Ramos (cell line): Measurements from ENCODE around the gene RTP5.
"Not testable (repeated sequence)": the region's sequence is repeated elsewhere in the genome, so short reads cannot be mapped to it uniquely, and the experiment has no call there.

ENCODE experiments used
- in situ Hi-C: fragments of 300-500 bp; cut with MboI; formaldehyde crosslinking; loops from one replicate; pipeline ENCODE4 v1.14.3; 2022; ENCODE audit warnings: low sequenced_read_pairs; ENCODE audit not compliant: unreplicated experiment

Gene RTP5

DNA sequence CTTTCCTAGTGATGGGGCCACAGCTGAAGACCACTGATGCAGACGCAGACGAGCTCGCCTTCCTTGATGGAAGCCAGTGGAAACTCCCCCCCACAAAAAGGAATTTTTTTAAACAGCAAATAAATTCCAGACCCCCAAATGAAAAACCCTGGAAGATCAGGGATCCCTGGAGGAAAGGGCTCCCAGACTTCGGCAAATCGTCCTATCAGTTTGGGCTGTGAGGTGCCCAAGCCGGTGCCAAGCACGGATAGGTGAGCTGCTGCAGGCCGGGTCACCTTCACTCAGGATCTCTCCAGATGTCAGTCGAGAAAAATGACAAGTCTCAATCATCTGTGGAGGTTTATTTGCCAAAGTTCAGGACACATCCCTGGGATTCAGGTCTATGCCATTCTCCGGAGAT, 42.0 kb downstream of the RTP5 start:
- in situ Hi-C loops, result no loop called here

- in situ Hi-C loops, result no loop called here
Measured at GRCh38 chr2:241912021-241912555, 42.6 kb downstream of the RTP5 start.

- in situ Hi-C loops, result no loop called here
Measured at GRCh38 chr2:241913703-241914102, 44.2 kb downstream of the RTP5 start.

GRCh38 chr2:241914542-241914941, 45.0 kb downstream of the RTP5 start:
- in situ Hi-C loops, result no loop called here

- in situ Hi-C loops, result not testable (repeated sequence)
Measured at GRCh38 chr2:241921631-241922030, 52.1 kb downstream of the RTP5 start.

DNA sequence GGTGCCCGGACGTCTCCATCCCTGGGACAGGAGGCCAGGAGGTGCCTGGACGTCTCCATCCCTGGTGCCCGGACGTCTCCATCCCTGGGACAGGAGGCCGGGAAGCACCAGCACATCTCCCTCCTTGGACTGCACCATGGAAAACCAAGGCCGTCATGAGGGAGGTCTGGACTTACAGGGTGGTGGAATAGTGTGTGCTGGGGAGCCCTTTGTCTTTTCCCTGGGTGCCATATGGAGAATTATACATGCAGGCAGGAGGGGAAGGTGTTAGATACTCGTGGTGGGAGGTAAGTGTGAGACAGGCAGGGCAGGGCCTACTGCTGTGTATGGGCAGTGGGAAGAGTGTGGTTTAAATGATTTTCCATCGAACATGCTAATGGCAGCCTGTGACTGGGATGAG, 52.9 kb downstream of the RTP5 start:
- in situ Hi-C loops, result no loop called here

GRCh38 chr2:241922816-241923601, 53.5 kb downstream of the RTP5 start:
- in situ Hi-C loops, result not testable (repeated sequence)
